ENCODE results near the gene TMEM179.

TMEM179 gene

GRCh38 chr14:104598910-104599273 lies 5.7 kb downstream of the TMEM179 start:
- no peak for DNase-seq (ENCODE audit: low read depth, low spot score)

GRCh38 chr14:104598039-104598909 lies 6.3 kb downstream of the TMEM179 start:
- no peak for DNase-seq (ENCODE audit: low read depth, low spot score)

- DNase-seq (ENCODE audit: low read depth, low spot score): no peak
These were observed 7.0 kb downstream of the TMEM179 start for GRCh38 chr14:104597576-104597975.

- DNase-seq (ENCODE audit: low read depth, low spot score): no peak
These were observed 7.6 kb downstream of the TMEM179 start for GRCh38 chr14:104596927-104597351.

- no peak for DNase-seq (ENCODE audit: low read depth, low spot score)
These were observed 8.1 kb downstream of the TMEM179 start for GRCh38 chr14:104596451-104596918.

- DNase-seq (ENCODE audit: low read depth, low spot score): no peak
These were observed 8.6 kb downstream of the TMEM179 start for GRCh38 chr14:104595911-104596450.

GRCh38 chr14:104595116-104595675 lies 9.4 kb downstream of the TMEM179 start:
- no peak for DNase-seq (ENCODE audit: low read depth, low spot score)

GRCh38 chr14:104594310-104595046 lies 10.1 kb downstream of the TMEM179 start:
- DNase-seq (ENCODE audit: low read depth, low spot score): no peak

- no peak for DNase-seq (ENCODE audit: low read depth, low spot score)
These were observed 10.8 kb downstream of the TMEM179 start for GRCh38 chr14:104593710-104594136.

GRCh38 chr14:104593241-104593701 lies 11.3 kb downstream of the TMEM179 start:
- DNase-seq (ENCODE audit: low read depth, low spot score): no peak

GRCh38 chr14:104592785-104593184 lies 11.8 kb downstream of the TMEM179 start:
- no peak for DNase-seq (ENCODE audit: low read depth, low spot score)

GRCh38 chr14:104592292-104592672 lies 12.3 kb downstream of the TMEM179 start:
- DNase-seq (ENCODE audit: low read depth, low spot score): no peak

GRCh38 chr14:104591506-104592291 lies 12.9 kb downstream of the TMEM179 start:
- no peak for DNase-seq (ENCODE audit: low read depth, low spot score)

GRCh38 chr14:104591031-104591430 lies 13.5 kb downstream of the TMEM179 start:
- DNase-seq (ENCODE audit: low read depth, low spot score): no peak

GRCh38 chr14:104590240-104590965 lies 14.2 kb downstream of the TMEM179 start:
- DNase-seq (ENCODE audit: low read depth, low spot score): no peak

GRCh38 chr14:104589338-104590195 lies 15.0 kb downstream of the TMEM179 start:
- DNase-seq (ENCODE audit: low read depth, low spot score): no peak

- DNase-seq (ENCODE audit: low read depth, low spot score): no peak
These were observed 16.3 kb downstream of the TMEM179 start for GRCh38 chr14:104588066-104588857.

GRCh38 chr14:104587641-104588040 lies 16.9 kb downstream of the TMEM179 start:
- DNase-seq (ENCODE audit: low read depth, low spot score): no peak
